ENCODE measurements around the gene G3BP2.
"Not testable (repeated sequence)": the region's sequence is repeated elsewhere in the genome, so short reads cannot be mapped to it uniquely, and the experiment has no call there.

Gene G3BP2

GRCh38 chr4:75673027-75673958 lies at the start of gene G3BP2:
Gene G3BP2, minus strand, starts transcription at chr4:75673411. Its CDS starts 11,386 bp downstream, at chr4:75662025.
- DNase-seq (ENCODE audit: low read depth): peak; percentile 97

GRCh38 chr4:75722417-75722816 lies 49.2 kb upstream of the G3BP2 start:
- DNase-seq (ENCODE audit: low read depth): no peak

GRCh38 chr4:75718529-75718928 lies 45.3 kb upstream of the G3BP2 start:
- DNase-seq (ENCODE audit: low read depth): no peak

GRCh38 chr4:75717408-75717807 lies 44.2 kb upstream of the G3BP2 start:
- DNase-seq (ENCODE audit: low read depth): no peak

- DNase-seq (ENCODE audit: low read depth): not testable (repeated sequence)
These were observed 42.8 kb upstream of the G3BP2 start for GRCh38 chr4:75716054-75716453.

GRCh38 chr4:75715105-75715799 lies 42.0 kb upstream of the G3BP2 start:
- DNase-seq (ENCODE audit: low read depth): no peak

GRCh38 chr4:75714704-75715103 lies 41.5 kb upstream of the G3BP2 start:
- no peak for DNase-seq (ENCODE audit: low read depth)

- no peak for DNase-seq (ENCODE audit: low read depth)
These were observed 40.8 kb upstream of the G3BP2 start for GRCh38 chr4:75714011-75714410.

- DNase-seq (ENCODE audit: low read depth): no peak
These were observed 37.0 kb upstream of the G3BP2 start for GRCh38 chr4:75710246-75710645.

GRCh38 chr4:75708218-75708691 lies 35.0 kb upstream of the G3BP2 start:
- DNase-seq (ENCODE audit: low read depth): peak; percentile 27

GRCh38 chr4:75705198-75705977 lies 32.2 kb upstream of the G3BP2 start:
- no peak for DNase-seq (ENCODE audit: low read depth)

GRCh38 chr4:75702919-75703411 lies 29.8 kb upstream of the G3BP2 start:
- DNase-seq (ENCODE audit: low read depth): no peak

- no peak for DNase-seq (ENCODE audit: low read depth)
These were observed 26.1 kb upstream of the G3BP2 start for GRCh38 chr4:75699299-75699698.

- DNase-seq (ENCODE audit: low read depth): no peak
These were observed 25.7 kb upstream of the G3BP2 start for GRCh38 chr4:75698963-75699228.

GRCh38 chr4:75698162-75698962 lies 25.2 kb upstream of the G3BP2 start:
- DNase-seq (ENCODE audit: low read depth): no peak

- DNase-seq (ENCODE audit: low read depth): no peak
These were observed 23.4 kb upstream of the G3BP2 start for GRCh38 chr4:75696581-75696980.

- DNase-seq (ENCODE audit: low read depth): no peak
These were observed 22.9 kb upstream of the G3BP2 start for GRCh38 chr4:75696071-75696470.

- not testable (repeated sequence) for DNase-seq (ENCODE audit: low read depth)
These were observed 18.9 kb upstream of the G3BP2 start for GRCh38 chr4:75692066-75692465.

- DNase-seq (ENCODE audit: low read depth): not testable (repeated sequence)
These were observed 13.9 kb upstream of the G3BP2 start for GRCh38 chr4:75687125-75687524.

- DNase-seq (ENCODE audit: low read depth): no peak
These were observed 13.1 kb upstream of the G3BP2 start for GRCh38 chr4:75686346-75686745.

GRCh38 chr4:75685546-75686189 lies 12.5 kb upstream of the G3BP2 start:
- DNase-seq (ENCODE audit: low read depth): no peak

Data from activated T-cell treated with anti-CD3 and anti-CD28 coated beads for 24 hours (primary cell).